Nephron progenitor cell (in vitro differentiated cells): ENCODE results near the gene BBS7.

ENCODE experiments used
- DNase-seq: peaks from one replicate; pipeline ENCODE4 v3.0.0; 2021
- H3K27ac Mint-ChIP-seq: 2 replicates; pipeline ENCODE4 v1.8.0; 2021; ENCODE audit warnings: mild to moderate bottlenecking, moderate library complexity, mixed read lengths
- H3K27me3 Mint-ChIP-seq: 2 replicates; pipeline ENCODE4 v1.8.0; 2021; ENCODE audit warnings: mild to moderate bottlenecking, low read depth, mixed read lengths; ENCODE audit not compliant: poor library complexity
- H3K36me3 Mint-ChIP-seq: 2 replicates; pipeline ENCODE4 v1.8.0; 2021; ENCODE audit warnings: low read depth, mixed read lengths
- H3K4me1 Mint-ChIP-seq: 2 replicates; pipeline ENCODE4 v1.8.0; 2021; ENCODE audit warnings: mixed read lengths
- H3K4me3 Mint-ChIP-seq: 2 replicates; pipeline ENCODE4 v1.8.0; 2021; ENCODE audit warnings: mild to moderate bottlenecking, moderate library complexity, mixed read lengths
- H3K9me3 Mint-ChIP-seq: 2 replicates; pipeline ENCODE4 v1.8.0; 2021; ENCODE audit warnings: mild to moderate bottlenecking, moderate library complexity, mixed read lengths
- TF ChIP-seq, protein P1 (sequence below): fragments of 200-600 bp; sonication (generic); IDR thresholded peaks from 2 replicates; pipeline ENCODE4 v1.5.0; 2021; ENCODE audit warnings: antibody characterized with exemption

Gene BBS7

GRCh38 chr4:121801715-121802075, 68.6 kb downstream of the BBS7 start:
- Mint-ChIP-seq H3K4me1 (peaks cover 31% of the 10 kb centered on the region), H3K36me3 (peaks cover 31% of the 10 kb centered on the region), H3K4me3 (peak overlapping the region; percentile 88), H3K27me3 (peaks cover 11% of the 10 kb centered on the region), H3K27ac (peak overlapping the region; percentile 99), H3K9me3 (no peaks in the 10 kb centered on the region)
- TF ChIP-seq, protein P1, sequence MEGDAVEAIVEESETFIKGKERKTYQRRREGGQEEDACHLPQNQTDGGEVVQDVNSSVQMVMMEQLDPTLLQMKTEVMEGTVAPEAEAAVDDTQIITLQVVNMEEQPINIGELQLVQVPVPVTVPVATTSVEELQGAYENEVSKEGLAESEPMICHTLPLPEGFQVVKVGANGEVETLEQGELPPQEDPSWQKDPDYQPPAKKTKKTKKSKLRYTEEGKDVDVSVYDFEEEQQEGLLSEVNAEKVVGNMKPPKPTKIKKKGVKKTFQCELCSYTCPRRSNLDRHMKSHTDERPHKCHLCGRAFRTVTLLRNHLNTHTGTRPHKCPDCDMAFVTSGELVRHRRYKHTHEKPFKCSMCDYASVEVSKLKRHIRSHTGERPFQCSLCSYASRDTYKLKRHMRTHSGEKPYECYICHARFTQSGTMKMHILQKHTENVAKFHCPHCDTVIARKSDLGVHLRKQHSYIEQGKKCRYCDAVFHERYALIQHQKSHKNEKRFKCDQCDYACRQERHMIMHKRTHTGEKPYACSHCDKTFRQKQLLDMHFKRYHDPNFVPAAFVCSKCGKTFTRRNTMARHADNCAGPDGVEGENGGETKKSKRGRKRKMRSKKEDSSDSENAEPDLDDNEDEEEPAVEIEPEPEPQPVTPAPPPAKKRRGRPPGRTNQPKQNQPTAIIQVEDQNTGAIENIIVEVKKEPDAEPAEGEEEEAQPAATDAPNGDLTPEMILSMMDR, result no peak
- no peak for DNase-seq

DNA sequence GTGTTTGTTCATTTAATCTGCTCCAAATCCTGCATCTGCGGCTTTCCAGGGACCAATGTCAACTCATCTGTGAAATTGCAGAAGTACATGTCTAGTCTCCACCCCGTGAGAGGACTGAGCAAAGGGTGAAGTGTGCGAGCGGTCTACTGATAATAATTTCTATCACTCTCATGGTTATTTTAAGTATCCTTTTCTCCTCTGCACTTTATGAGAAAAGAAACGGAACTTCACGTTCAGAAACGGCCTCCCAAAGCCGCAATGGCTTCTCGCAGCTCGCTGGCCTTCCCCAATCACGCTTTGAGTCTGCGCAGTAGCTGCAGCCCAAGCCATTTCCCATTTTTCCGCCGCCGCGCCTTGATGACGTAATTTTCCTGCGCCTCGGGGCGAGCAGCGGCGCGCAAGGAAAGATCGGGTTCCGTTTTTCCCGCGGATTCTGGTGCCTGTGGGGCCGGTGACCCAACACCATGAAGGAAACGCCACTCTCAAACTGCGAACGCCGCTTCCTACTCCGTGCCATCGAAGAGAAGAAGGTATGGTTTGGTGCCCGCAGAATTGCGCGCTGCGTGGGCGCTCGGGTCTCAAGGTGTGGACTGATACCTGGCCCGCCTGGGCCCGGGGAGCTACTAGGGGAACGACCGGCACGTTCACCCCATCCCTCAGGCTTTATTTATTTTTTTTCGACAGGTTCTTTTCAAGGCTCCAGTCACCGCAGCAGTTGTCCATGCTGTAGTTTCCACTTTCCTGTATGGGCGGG, 69.1 kb downstream of the BBS7 start, which contains the start of gene EXOSC9:
Gene EXOSC9 (plus strand): TSS at position 363 of the 754 bp plus-strand sequence. CDS start 102 bp downstream, at position 465.
- H3K27ac Mint-ChIP-seq, result peak within 1 kb of the TSS; percentile 99
- peak within 1 kb of the TSS; percentile 88 for H3K4me3 Mint-ChIP-seq
- peaks cover 31% of the 10 kb centered on the region for H3K4me1 Mint-ChIP-seq
- H3K27me3 Mint-ChIP-seq, result peaks cover 14% of the 10 kb centered on the region
- TF ChIP-seq, protein P1, result no peak
- no peaks in the 10 kb centered on the region for H3K9me3 Mint-ChIP-seq
- peak; percentile 98 for DNase-seq
- H3K36me3 Mint-ChIP-seq, result peaks cover 26% of the 10 kb centered on the region

DNA sequence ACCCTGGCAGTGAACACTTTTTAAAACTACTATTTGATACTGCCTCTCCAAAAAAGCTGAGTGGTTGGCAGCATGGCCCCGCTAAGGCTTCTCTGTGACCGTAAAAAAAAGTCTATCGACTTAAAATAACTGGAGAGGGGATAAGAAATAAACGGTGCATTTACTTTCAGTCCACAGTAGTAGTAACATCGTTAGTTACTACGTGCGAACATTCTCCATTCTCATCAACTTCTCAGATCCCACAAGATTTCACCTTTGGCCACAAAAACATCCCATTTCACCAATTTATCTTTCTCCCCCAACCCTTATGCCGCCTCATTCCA, 69.7 kb downstream of the BBS7 start:
- Mint-ChIP-seq H3K4me1 (peaks cover 31% of the 10 kb centered on the region), H3K36me3 (peaks cover 22% of the 10 kb centered on the region), H3K9me3 (no peaks in the 10 kb centered on the region), H3K27ac (peak overlapping the region; percentile 99), H3K4me3 (peak overlapping the region; percentile 88), H3K27me3 (peaks cover 16% of the 10 kb centered on the region)
- no peak for DNase-seq
- TF ChIP-seq, protein P1, result no peak

DNA sequence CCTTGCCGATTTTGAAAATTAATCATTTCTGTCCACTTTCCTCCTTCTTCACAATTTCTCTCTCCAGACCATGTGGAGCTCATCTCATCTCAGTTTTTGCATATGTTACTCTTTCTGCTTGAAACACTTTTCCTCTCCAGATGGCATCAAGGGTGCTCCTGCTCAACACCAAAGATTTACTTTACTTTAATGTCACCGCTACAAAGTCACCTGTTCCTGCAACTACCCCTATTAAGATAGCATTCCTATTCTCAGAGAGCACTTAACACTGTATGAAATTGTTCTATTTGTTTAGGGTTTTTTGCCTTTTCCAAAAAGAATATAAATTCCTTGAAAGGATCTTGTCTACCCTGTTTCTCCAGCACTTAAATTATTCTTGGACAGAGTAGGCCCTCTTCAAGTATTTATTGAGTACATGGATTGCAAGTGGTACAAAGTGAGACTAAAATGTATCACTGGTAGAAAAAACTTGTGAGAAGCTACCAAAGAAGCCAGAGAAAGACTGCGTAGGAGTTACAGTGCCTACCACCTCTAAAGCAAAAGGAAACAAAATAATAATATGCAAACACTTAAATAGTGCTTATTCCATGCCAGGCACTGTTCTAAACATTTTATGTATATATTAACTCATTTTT, 70.3 kb downstream of the BBS7 start:
- Mint-ChIP-seq H3K4me1 (peaks cover 31% of the 10 kb centered on the region), H3K27me3 (peaks cover 20% of the 10 kb centered on the region), H3K36me3 (peaks cover 16% of the 10 kb centered on the region), H3K4me3 (peak overlapping the region; percentile 88), H3K9me3 (no peaks in the 10 kb centered on the region), H3K27ac (no peak overlapping the region)
- TF ChIP-seq, protein P1, result no peak
- DNase-seq, result no peak

DNA sequence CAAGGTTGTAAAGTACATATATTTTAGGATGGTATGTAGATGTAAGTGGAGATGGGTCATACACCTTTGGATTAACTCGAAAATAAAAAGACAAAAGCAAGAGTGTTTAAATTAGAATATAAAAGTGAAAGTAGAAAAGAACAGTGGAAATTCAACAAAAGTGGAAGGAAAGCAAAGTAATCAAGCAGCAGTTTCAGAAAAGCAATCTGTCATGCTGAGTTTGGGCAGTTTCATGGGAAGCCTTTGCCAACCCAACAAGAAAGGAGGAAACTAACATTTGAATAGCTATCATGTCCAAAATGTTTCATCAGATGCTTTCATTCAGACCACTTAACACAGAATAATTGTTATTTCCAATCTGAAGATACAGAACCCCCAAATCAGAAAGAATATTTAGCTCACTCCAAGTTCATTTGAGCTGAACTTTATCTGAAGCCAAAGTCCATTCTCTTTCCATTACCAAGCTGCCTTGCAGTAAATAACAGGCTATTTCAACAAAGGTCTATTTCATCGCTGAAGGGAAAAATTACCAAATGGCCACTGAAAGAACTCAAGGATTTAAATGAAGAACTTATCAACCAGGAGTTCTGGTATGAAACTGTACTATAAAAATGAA, 71.0 kb downstream of the BBS7 start:
- peaks cover 10% of the 10 kb centered on the region for H3K36me3 Mint-ChIP-seq
- H3K9me3 Mint-ChIP-seq, result no peaks in the 10 kb centered on the region
- TF ChIP-seq, protein P1, result no peak
- no peak for DNase-seq
- H3K27ac Mint-ChIP-seq, result no peak overlapping the region
- peaks cover 31% of the 10 kb centered on the region for H3K4me1 Mint-ChIP-seq
- H3K4me3 Mint-ChIP-seq, result no peak overlapping the region
- H3K27me3 Mint-ChIP-seq, result peaks cover 25% of the 10 kb centered on the region
